Stimulated activated CD4-positive, alpha-beta T cell treated with anti-CD3 and anti-CD28 coated beads, TNF-alpha, amount 100 ng/mL, for 24 hours (primary cell): ENCODE data around the gene ADCY9.

Experiments used
- DNase-seq, 3 experiments: peaks; one replicate each; pipeline ENCODE4 v3.0.0-alpha.2; 2020; ENCODE audit warnings: low read depth in 3 of 3

Gene ADCY9

GRCh38 chr16:4123616-4124300, 7.5 kb upstream of the ADCY9 start:
- no peak for DNase-seq

GRCh38 chr16:4120176-4120575, 3.9 kb upstream of the ADCY9 start:
- DNase-seq = no peak

- no peak for DNase-seq
Observed at GRCh38 chr16:4117250-4117578, 972 bp upstream of the ADCY9 start.

- DNase-seq = no peak
Observed at GRCh38 chr16:4115949-4116318, 308 bp downstream of the ADCY9 start.

DNA sequence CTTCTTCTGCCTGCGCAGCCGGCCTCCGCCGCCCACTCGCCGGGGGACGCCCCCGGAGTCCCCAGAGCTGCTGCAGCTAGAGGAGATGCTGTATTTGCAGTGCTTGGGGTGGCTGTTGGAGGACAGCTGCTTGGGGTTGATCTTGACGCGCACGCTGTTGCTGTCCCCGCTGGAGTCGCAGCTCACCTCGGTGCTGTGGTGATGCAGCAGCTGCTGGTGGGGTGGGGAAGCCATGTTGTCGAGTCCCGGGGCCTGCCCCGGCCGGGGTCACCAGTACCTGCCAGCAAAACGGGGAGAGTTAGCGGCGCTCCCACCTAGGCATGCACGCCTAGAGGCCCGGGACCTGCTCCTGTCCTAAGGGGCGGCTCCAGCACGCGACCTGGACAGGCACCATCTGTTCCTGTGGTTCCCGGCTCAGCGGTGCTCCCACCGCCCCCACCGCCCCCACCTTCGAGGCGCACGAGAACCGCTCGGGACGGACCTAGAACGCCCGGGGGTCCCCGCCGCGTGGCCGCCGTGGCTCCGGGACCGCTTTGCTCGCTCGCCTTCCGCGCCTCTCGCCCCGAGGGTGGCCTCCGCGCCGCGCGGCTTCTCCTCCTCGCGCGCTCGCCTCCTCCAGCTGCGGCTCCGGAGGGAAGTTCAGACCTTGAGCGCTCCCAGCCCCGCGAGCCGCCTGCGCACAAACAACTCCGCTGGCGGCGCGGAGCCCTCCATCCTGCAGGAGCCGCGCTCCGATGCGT, 863 bp downstream of the ADCY9 start:
- DNase-seq = peak in 1 of 3 experiments; percentile 44

- DNase-seq = no peak
Observed at GRCh38 chr16:4114257-4115208, 1.7 kb downstream of the ADCY9 start.

DNA sequence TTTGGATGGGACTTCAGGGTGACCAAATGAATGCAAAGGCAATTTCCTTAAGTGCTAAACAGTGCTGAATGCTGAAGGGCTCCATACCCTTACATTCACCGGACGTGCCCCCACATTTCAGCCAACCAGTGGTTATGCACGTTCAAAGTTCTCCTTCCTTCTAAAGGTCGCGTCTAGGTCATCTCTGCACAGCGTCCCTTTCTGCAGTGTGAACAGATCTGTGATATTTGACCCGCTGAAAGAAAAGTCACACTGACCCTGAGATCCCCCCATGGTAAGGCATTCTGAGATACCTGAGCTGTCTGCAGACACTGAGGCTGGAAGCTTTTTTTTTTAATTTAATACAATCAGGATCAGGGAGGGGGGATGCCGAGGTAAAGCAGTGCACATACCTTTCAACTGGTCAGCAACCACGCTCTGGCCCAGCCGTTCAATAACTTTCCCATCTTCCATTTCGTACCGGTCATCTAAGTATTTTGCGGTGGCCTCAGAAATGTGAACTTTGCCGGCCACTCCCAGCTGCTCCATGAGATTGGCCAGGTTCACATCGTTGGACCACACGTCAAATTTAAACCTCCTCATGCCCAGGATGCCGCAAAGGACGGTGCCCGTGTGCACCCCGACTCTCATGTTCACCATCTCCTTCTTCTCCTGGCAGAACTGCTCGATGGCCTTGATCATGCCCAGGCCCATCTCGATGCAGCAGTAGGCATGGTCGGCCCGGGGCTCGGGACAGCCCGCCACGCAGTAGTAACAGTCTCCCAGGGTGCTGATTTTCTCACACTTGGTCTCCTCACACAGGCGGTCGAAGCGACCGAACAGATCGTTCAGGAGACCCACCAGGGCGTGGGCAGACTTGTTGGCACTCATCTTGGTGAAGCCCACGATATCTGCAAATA, 2.6 kb downstream of the ADCY9 start:
- no peak for DNase-seq

DNA sequence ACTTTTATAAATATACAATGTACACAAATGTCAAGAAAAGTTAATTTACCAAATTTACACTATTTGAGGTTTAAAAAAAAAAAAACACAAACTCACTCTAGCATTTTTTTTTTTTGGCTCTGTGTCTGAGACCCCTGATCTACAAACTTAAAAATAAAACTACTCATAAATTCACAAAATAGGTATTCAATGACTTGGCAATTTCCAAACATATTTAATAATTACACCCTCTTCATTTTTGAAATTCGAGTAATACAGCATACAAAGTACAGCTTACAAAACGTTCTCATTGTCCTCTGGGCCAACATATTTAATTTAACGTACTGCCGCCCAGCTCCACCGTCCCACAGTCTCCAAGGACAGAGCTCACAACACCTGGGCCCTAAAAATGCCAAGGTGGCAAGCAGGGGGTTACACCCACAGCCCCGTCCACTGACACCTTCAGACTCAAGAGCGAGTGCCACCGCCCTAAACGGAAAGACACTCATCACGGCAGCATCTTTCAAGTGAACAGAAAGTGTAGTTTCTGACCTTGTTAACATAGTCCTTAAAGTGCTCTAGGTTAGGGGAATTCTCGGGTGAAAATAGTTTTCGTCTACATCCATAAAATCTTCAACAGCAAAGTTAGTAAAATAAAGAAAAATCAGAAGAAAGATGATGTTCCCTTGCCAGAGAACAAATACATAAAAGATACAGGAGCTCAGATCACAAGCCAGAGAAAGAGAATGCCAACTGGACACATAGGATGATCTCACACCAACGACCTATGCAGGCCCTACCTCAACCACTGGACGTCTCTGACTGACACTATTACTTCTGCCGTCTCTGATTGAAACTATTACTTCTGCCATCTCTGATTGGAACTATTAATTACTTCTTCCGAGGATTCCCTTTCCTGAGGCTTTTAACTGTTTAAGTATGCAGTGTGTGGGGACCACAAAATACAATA, 4.2 kb downstream of the ADCY9 start:
- DNase-seq = no peak

- DNase-seq = no peak
Observed at GRCh38 chr16:4110680-4111079, 5.6 kb downstream of the ADCY9 start.

- no peak for DNase-seq
Observed at GRCh38 chr16:4110065-4110464, 6.2 kb downstream of the ADCY9 start.

DNA sequence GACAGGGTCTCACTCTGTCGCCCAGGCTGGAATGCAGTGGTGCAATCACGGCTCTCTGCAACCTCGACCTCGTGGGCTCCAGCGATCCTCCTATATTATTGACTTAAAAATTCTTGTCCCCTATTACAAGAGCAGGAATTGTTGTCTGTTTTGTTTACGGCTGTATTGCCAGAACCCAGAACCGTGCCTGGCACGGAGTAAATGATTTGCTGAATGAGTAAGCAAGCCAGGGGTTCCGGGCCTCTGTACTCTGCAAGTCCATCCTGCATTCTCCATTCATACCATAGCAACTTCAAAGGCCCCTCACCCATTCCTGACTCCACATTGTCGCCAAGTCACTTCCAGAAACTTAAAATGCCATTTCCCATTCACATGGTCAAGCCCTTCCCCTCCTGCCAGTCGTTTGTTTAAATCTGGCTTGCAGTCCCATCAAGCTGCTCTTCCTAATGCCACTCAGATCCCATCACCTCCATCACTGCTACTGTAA, 6.9 kb downstream of the ADCY9 start:
- DNase-seq = no peak

DNA sequence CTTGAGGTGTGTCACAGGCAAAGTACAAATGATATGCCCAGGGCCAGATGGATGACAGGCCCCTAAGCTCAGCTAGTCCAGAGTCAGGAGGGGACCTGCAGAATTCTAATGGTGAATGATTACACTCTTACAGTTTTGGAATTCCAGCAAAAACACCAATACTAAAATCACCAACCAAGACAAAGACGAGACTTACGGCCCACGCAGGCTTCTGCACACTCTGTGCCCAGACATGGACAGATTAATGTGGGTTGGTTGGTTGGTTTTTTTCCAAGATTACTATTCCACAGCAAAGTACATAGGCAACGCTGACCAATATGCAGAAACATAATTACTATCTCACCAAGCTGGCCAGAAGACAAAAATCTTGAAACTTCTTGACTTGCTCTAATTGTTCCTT, 9.7 kb downstream of the ADCY9 start:
- DNase-seq = no peak

DNA sequence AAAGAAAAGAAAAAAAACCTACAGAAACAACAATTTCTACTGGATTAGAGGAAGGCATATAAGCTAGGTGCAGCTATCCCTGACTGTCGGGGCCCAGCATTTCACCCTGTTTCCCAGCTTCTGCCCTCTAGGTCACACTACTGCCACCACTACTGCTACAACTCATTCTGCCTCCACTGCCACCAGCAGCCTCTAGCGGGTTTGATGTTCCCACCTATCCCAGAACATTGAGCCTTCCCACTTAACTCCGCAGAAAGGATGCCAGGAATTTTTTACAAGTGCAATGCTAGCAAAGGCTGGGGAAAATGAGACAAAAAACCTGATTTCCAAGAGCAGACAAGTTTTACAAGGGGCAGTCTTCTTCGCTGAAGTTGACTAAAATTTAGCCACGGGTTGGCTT, 10.4 kb downstream of the ADCY9 start:
- no peak for DNase-seq

DNA sequence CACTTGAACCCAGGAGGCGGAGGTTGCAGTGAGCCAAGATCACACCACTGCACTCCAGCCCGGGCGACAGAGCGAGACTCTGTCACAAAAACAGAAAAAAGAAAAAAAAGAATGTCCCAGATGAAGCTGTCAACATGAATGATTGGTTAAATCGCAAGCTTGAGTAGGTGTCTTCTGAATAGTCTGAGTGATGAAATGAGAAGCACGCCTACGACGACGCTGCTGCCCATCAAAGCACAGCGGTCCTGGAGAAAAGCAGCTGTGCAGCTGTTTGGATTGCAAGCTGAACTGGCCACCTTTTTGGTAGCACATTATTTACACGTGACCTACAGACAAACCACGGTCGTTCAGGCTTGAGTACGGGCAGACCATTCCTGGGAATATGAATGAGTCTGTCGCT, 12.5 kb downstream of the ADCY9 start:
- DNase-seq = no peak

- DNase-seq = no peak
Observed at GRCh38 chr16:4101421-4102219, 14.6 kb downstream of the ADCY9 start.

- no peak for DNase-seq
Observed at GRCh38 chr16:4098501-4098900, 17.7 kb downstream of the ADCY9 start.

- no peak for DNase-seq
Observed at GRCh38 chr16:4097826-4098240, 18.4 kb downstream of the ADCY9 start.

DNA sequence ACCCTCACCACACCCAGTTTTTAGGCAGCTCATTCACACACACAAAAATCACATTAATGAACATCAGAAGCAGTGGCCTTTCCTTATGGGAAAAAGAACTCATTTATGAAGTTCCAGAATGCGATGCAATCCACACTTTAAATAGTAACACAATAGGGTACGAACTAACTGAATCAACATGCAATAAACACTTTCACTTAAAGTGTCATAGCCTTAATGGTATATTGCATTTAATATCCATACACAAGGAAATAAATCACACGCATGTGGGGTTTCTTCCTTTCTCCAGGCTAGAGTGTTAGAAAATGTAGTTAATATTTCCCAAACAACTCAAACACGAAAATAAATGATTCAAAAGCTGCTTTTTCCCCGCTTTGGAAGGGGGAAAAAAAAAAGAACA, 19.7 kb downstream of the ADCY9 start:
- no peak for DNase-seq

- DNase-seq = no peak
Observed at GRCh38 chr16:4094127-4094773, 22.0 kb downstream of the ADCY9 start.
